ENCODE data around the gene UCK2. TPM values are rescaled to one million over a fixed set of nuclear protein-coding genes. Genes with fewer than 3 reads are reported as not detected.
"Not testable (repeated sequence)": the region's sequence is repeated elsewhere in the genome, so short reads cannot be mapped to it uniquely, and the experiment has no call there.

Gene UCK2
- 9.6 TPM for total RNA-seq
- long read RNA-seq, partial matches to known transcripts = 1 of 5 reads
- long read RNA-seq, other reads (novel, unspliced or antisense) = 2 of 5 reads

DNA sequence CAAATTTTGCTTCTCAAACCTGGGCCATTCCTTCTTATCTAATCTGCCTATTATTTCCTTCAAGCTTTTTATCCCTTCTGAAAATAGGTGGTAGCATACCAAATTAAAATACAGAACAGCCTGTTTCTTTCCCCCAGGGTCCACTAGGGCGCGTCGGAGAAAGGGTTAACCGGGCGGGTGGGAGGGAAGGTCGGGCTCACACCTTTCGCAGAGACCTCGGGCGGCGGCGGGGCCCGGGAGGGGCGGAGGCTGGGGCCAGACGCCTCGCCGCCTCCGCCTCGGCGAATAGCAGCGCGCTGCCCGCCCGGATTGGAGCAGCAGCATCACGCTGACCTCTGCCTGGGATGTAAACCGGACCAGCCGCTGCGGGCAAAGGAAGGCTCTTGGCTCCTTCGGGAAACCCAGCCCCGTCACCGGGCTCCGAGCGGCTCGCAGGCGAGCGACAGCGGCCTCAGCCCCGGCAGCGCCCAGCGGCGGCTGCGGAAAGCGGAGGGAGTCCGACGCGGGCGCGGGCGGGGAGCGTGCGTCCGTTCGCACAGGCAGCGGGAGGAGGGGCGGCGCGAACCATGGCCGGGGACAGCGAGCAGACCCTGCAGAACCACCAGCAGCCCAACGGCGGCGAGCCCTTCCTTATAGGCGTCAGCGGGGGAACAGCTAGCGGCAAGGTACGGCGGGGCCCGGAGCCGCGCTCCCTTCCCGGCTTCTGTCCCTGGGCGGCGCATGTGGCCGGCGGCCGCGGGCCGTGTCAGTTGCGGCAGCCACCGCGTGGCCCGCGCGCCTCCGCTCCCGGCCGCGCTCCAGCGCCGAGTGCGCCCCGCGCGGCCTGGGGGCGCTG lies at the start of gene UCK2:
TSS of gene UCK2 (plus strand) at position 347 of the 835 bp plus-strand sequence. CDS start at position 567, 220 bp downstream.
- Histone ChIP-seq H3K4me3 (peak within 1 kb of the TSS; percentile 84), H3K4me1 (peaks cover 29% of the 10 kb centered on the region), H3K27ac (replicated peaks) (peak within 1 kb of the TSS; percentile 91), H3K27me3 (ENCODE audit: low read depth) (no peaks in the 10 kb centered on the region), H3K9me3 (replicated peaks) (no peaks in the 10 kb centered on the region), H3K36me3 (no peaks in the 10 kb centered on the region)
- peak; percentile 77 for DNase-seq
- intact Hi-C loops (cut with micrococcal nuclease) = no loop called here
- TF ChIP-seq, protein P1, sequence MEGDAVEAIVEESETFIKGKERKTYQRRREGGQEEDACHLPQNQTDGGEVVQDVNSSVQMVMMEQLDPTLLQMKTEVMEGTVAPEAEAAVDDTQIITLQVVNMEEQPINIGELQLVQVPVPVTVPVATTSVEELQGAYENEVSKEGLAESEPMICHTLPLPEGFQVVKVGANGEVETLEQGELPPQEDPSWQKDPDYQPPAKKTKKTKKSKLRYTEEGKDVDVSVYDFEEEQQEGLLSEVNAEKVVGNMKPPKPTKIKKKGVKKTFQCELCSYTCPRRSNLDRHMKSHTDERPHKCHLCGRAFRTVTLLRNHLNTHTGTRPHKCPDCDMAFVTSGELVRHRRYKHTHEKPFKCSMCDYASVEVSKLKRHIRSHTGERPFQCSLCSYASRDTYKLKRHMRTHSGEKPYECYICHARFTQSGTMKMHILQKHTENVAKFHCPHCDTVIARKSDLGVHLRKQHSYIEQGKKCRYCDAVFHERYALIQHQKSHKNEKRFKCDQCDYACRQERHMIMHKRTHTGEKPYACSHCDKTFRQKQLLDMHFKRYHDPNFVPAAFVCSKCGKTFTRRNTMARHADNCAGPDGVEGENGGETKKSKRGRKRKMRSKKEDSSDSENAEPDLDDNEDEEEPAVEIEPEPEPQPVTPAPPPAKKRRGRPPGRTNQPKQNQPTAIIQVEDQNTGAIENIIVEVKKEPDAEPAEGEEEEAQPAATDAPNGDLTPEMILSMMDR (IDR thresholded peaks at IDR 0.05; ENCODE audit: borderline replicate concordance) = peak; percentile 24

DNA sequence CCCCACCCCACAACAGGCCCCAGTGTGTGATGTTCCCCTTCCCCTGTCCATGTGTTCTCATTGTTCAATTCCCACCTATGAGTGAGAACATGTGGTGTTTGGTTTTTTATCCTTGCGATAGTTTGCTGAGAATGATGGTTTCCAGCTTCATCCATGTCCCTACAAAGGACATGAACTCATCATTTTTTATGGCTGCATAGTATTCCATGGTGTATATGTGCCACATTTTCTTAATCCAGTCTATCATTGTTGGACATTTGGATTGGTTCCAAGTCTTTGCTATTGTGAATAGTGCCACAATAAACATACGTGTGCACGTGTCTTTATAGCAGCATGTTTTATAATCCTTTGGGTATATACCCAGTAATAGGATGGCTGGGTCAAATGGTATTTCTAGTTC lies 49.2 kb upstream of the UCK2 start:
- DNase-seq; H3K36me3 ChIP-seq; H3K9me3 ChIP-seq (replicated peaks); H3K4me3 ChIP-seq; H3K27ac ChIP-seq (replicated peaks); intact Hi-C loops (cut with micrococcal nuclease); H3K4me1 ChIP-seq; H3K27me3 ChIP-seq (ENCODE audit: low read depth): not testable (repeated sequence)

DNA sequence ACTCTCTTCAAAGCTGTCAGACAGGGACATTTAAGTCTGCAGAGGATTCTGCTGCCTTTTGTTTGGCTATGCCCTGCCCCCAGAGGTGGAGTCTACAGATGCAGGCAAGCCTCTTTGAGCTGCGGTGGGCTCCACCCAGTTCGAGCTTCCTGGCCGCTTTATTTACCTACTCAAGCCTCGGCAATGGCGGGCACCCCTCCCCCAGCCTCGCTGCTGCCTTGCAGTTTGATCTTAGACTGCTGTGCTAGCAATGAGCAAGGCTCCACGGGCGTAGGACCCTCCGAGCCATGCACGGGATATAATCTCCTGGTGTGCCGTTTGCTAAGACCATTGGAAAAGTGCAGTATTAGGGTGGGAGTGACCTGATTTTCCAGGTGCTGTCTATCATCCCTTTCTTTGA lies 43.9 kb upstream of the UCK2 start:
- H3K4me1 ChIP-seq; H3K36me3 ChIP-seq; H3K27ac ChIP-seq (replicated peaks); DNase-seq; H3K27me3 ChIP-seq (ENCODE audit: low read depth); H3K9me3 ChIP-seq (replicated peaks); intact Hi-C loops (cut with micrococcal nuclease); H3K4me3 ChIP-seq: not testable (repeated sequence)

DNA sequence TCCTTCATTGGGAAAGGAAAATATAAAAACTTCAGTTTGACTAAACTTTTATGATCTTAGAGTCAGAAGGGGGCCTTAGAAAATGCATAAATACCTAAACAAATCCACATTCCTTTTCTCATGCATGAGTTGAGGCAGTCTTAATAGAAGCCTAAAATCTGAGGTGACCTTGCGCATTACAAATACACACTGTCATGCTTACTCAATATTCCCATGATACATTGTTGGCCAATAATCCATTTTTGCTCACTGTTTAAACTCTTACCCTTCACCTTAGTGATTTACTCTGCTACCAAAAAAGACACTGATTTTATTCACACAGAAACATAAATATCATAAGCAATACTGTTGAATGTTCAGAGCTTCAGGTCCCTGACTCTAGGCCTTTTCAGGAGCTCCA lies 39.7 kb upstream of the UCK2 start:
- intact Hi-C loops (cut with micrococcal nuclease) = no loop called here
- Histone ChIP-seq H3K27me3 (ENCODE audit: low read depth) (peaks cover 1% of the 10 kb centered on the region), H3K27ac (replicated peaks) (no peak overlapping the region), H3K4me1 (no peaks in the 10 kb centered on the region), H3K9me3 (replicated peaks) (no peaks in the 10 kb centered on the region), H3K4me3 (no peak overlapping the region), H3K36me3 (no peaks in the 10 kb centered on the region)
- TF ChIP-seq, protein P1 (IDR thresholded peaks at IDR 0.05; ENCODE audit: borderline replicate concordance) = no peak
- DNase-seq = no peak

DNA sequence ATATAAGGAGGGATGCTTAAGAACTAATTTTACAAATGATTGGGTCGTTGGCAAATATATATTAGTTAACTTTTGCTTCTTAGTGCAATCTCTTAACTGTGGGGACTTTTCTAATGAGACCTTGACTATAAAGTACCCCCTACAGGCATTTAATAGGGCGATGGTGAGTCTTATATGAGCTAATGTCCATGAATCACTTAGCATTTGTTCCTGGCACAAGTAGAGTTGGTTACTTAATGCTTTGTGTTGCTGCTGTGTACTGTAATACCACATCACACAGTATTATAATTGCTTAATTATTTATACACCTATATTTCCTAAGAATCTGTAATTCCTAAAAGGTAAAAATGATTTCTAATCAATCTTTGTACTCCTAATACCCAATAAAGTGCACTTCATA lies 33.5 kb upstream of the UCK2 start:
- TF ChIP-seq, protein P1 (IDR thresholded peaks at IDR 0.05; ENCODE audit: borderline replicate concordance) = no peak
- intact Hi-C loops (cut with micrococcal nuclease) = no loop called here
- no peak for DNase-seq
- peaks cover 11% of the 10 kb centered on the region for H3K27me3 ChIP-seq (ENCODE audit: low read depth)
- peaks cover 3% of the 10 kb centered on the region for H3K9me3 ChIP-seq (replicated peaks)
- no peak overlapping the region for H3K4me3 ChIP-seq
- H3K27ac ChIP-seq (replicated peaks) = no peak overlapping the region
- H3K4me1 ChIP-seq = no peaks in the 10 kb centered on the region
- no peaks in the 10 kb centered on the region for H3K36me3 ChIP-seq

DNA sequence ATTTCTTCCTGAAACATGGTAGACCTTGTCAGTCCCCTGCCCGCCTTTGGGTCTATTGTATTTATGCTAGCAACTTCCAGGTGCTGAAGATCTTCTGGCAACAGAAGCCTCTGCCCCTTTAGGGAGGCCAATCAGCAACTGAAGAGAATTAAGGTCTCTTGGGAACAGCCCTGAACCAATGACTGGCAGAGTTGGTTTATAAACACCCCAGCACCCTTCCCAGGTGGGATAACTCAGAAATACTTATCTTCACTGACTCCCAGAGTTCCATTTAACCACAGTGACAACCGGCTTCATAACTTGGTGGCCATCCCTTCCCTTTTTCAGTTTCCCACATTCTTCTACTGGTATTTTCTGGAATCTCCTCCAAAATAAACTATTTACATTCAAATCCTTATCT lies 31.5 kb upstream of the UCK2 start:
- Histone ChIP-seq H3K4me1 (no peaks in the 10 kb centered on the region), H3K9me3 (replicated peaks) (peaks cover 16% of the 10 kb centered on the region), H3K4me3 (no peak overlapping the region), H3K27ac (replicated peaks) (no peak overlapping the region), H3K27me3 (ENCODE audit: low read depth) (peaks cover 17% of the 10 kb centered on the region), H3K36me3 (no peaks in the 10 kb centered on the region)
- intact Hi-C loops (cut with micrococcal nuclease) = no loop called here
- TF ChIP-seq, protein P1 (IDR thresholded peaks at IDR 0.05; ENCODE audit: borderline replicate concordance) = no peak
- no peak for DNase-seq
